ENCODE results near the gene CHD5.

DNA sequence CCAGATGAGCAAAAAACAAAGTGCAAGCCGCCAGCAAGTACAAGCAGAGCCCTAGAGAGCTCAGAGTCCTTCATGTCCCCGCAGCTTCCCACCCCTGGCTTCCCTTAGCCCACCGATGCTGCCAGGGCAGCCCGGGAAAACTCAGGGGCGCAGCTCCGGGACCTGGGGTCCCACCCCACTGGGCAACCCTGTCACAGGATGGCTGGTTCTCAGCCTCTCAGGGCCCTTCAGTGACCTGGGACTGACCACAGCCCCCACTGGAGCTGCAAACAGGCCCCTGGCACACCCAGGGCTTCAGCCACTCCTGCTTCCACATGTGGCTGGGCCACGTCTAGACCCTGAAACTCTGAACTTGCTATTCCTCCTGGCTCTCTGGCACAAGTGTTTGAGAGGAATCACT, 49.5 kb downstream of the CHD5 start:
- no peak for TF ChIP-seq POLR2AphosphoS5 (IDR thresholded peaks at IDR 0.05; ENCODE audit: borderline replicate concordance, low read depth, low read length)
- TF ChIP-seq EZH2 (IDR thresholded peaks at IDR 0.05) = no peak
